Measurements from ENCODE around the gene TAS2R41. TPM values are rescaled to one million over a fixed set of nuclear protein-coding genes. Genes with fewer than 3 reads are reported as not detected.
"Not testable (repeated sequence)": the region's sequence is repeated elsewhere in the genome, so short reads cannot be mapped to it uniquely, and the experiment has no call there.

The TAS2R41 gene
- total RNA-seq, 1 donor: not detected

GRCh38 chr7:143485500-143485899 lies 7.8 kb downstream of the TAS2R41 start:
- Histone ChIP-seq H3K4me2 (ENCODE audit: insufficient read depth, low read length) (no peak overlapping the region), H3K27me3 (ENCODE audit: insufficient read depth, low read length) (no peaks in the 10 kb centered on the region), H2AFZ (ENCODE audit: low read length) (no peak overlapping the region), H3K4me1 (ENCODE audit: insufficient read depth, low read length) (peaks cover 6% of the 10 kb centered on the region), H3K4me3 (ENCODE audit: insufficient read depth, low read length) (no peak overlapping the region), H3K79me2 (ENCODE audit: insufficient read depth, low read length) (no peaks in the 10 kb centered on the region), H3K9me3 (ENCODE audit: low read depth, low read length) (no peaks in the 10 kb centered on the region), H3K36me3 (ENCODE audit: insufficient read depth, low read length) (no peaks in the 10 kb centered on the region), H3K27ac (ENCODE audit: low read depth, low read length) (no peak overlapping the region), H4K20me1 (ENCODE audit: insufficient read depth, low read length) (no peaks in the 10 kb centered on the region)
- no peak for TF ChIP-seq CTCF (IDR thresholded peaks at IDR 0.05; ENCODE audit: extremely low read depth, low read depth, low read length)
- no peak for DNase-seq (ENCODE audit: insufficient read length, low spot score, missing footprints)

DNA sequence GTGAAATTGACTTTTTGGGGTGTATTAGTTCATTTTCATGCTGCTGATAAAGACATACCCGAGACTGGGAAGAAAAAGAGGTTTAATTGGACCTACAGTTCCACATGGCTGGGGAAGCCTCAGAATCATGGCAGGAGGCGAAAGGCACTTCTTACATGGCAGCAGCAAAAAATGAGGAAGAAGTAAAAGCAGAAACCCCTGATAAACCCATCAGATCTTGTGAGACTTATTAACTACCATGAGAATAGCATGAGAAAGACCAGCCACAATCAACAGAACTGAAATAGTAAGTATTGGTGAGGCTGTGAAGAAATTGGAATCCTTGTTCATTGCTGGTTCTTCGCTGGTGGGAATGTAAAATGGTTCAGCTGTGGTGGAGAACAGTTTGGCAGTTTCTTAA lies 8.6 kb downstream of the TAS2R41 start:
- not testable (repeated sequence) for H3K4me1 ChIP-seq (ENCODE audit: insufficient read depth, low read length); H3K36me3 ChIP-seq (ENCODE audit: insufficient read depth, low read length); H3K4me3 ChIP-seq (ENCODE audit: insufficient read depth, low read length); H3K9me3 ChIP-seq (ENCODE audit: low read depth, low read length); DNase-seq (ENCODE audit: insufficient read length, low spot score, missing footprints); H3K4me2 ChIP-seq (ENCODE audit: insufficient read depth, low read length); H3K27ac ChIP-seq (ENCODE audit: low read depth, low read length); H4K20me1 ChIP-seq (ENCODE audit: insufficient read depth, low read length); H3K79me2 ChIP-seq (ENCODE audit: insufficient read depth, low read length); H2AFZ ChIP-seq (ENCODE audit: low read length); H3K27me3 ChIP-seq (ENCODE audit: insufficient read depth, low read length)

- peak overlapping the region; percentile 17 for H3K4me2 ChIP-seq (ENCODE audit: insufficient read depth, low read length)
- TF ChIP-seq CTCF (IDR thresholded peaks at IDR 0.05; ENCODE audit: extremely low read depth, low read depth, low read length): no peak
- H3K27me3 ChIP-seq (ENCODE audit: insufficient read depth, low read length): no peaks in the 10 kb centered on the region
- H3K4me3 ChIP-seq (ENCODE audit: insufficient read depth, low read length): no peak overlapping the region
- H3K36me3 ChIP-seq (ENCODE audit: insufficient read depth, low read length): no peaks in the 10 kb centered on the region
- no peaks in the 10 kb centered on the region for H4K20me1 ChIP-seq (ENCODE audit: insufficient read depth, low read length)
- no peak overlapping the region for H2AFZ ChIP-seq (ENCODE audit: low read length)
- DNase-seq (ENCODE audit: insufficient read length, low spot score, missing footprints): no peak
- H3K27ac ChIP-seq (ENCODE audit: low read depth, low read length): no peak overlapping the region
- H3K4me1 ChIP-seq (ENCODE audit: insufficient read depth, low read length): peaks cover 11% of the 10 kb centered on the region
- no peaks in the 10 kb centered on the region for H3K9me3 ChIP-seq (ENCODE audit: low read depth, low read length)
- no peaks in the 10 kb centered on the region for H3K79me2 ChIP-seq (ENCODE audit: insufficient read depth, low read length)
Measured at GRCh38 chr7:143487061-143487460, 9.4 kb downstream of the TAS2R41 start.

- Histone ChIP-seq H3K9me3 (ENCODE audit: low read depth, low read length) (no peaks in the 10 kb centered on the region), H3K27ac (ENCODE audit: low read depth, low read length) (no peak overlapping the region), H4K20me1 (ENCODE audit: insufficient read depth, low read length) (no peaks in the 10 kb centered on the region), H2AFZ (ENCODE audit: low read length) (peak overlapping the region; percentile 3), H3K4me2 (ENCODE audit: insufficient read depth, low read length) (peak overlapping the region; percentile 17), H3K4me3 (ENCODE audit: insufficient read depth, low read length) (no peak overlapping the region), H3K4me1 (ENCODE audit: insufficient read depth, low read length) (peaks cover 13% of the 10 kb centered on the region), H3K36me3 (ENCODE audit: insufficient read depth, low read length) (no peaks in the 10 kb centered on the region), H3K79me2 (ENCODE audit: insufficient read depth, low read length) (no peaks in the 10 kb centered on the region), H3K27me3 (ENCODE audit: insufficient read depth, low read length) (no peaks in the 10 kb centered on the region)
- no peak for DNase-seq (ENCODE audit: insufficient read length, low spot score, missing footprints)
- no peak for TF ChIP-seq CTCF (IDR thresholded peaks at IDR 0.05; ENCODE audit: extremely low read depth, low read depth, low read length)
Measured at GRCh38 chr7:143487566-143487965, 9.9 kb downstream of the TAS2R41 start.
